ENCODE results near the gene TAF6. TPM values are rescaled to one million over a fixed set of nuclear protein-coding genes. Genes with fewer than 3 reads are reported as not detected.

TAF6 gene
- total RNA-seq, 1 donor from 2014 or later: 22.9 TPM

DNA sequence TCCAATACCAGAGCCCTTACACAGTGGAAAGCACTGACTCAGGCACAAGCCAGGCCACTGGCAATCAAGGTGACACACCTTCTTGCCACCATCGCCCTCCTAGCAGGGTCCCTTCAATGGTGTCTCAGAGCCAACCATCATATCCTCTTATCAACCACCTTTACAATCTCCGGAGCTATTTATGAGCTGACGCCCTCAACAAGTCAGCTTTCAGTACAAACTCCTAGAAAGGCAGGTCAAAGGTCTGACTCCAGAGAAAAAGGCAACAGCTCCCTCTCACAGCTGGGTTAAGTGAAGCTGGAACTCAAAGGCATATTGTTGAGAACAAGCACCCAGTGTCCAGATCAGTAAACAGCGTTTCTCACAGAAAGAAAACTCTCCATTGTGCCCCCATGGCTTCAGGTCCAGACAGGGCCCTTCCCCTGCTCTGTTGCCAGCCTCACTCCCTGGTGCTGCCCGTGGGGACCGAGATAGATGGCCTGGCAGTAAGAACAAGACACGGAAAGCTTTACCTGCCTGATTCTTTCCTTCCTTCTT lies 40.1 kb downstream of the TAF6 start:
- DNase-seq (ENCODE audit: low read depth) (no peak), FAIRE-seq (no peak)
- Histone ChIP-seq H3K4me3 (ENCODE audit: low read depth, low read length) (no peak overlapping the region), H3K27me3 (ENCODE audit: control insufficient read depth, insufficient read depth, low read length) (no peaks in the 10 kb centered on the region), H3K36me3 (ENCODE audit: control insufficient read depth, insufficient read depth, low read length) (peaks cover 20% of the 10 kb centered on the region)
- TF ChIP-seq, protein P1, sequence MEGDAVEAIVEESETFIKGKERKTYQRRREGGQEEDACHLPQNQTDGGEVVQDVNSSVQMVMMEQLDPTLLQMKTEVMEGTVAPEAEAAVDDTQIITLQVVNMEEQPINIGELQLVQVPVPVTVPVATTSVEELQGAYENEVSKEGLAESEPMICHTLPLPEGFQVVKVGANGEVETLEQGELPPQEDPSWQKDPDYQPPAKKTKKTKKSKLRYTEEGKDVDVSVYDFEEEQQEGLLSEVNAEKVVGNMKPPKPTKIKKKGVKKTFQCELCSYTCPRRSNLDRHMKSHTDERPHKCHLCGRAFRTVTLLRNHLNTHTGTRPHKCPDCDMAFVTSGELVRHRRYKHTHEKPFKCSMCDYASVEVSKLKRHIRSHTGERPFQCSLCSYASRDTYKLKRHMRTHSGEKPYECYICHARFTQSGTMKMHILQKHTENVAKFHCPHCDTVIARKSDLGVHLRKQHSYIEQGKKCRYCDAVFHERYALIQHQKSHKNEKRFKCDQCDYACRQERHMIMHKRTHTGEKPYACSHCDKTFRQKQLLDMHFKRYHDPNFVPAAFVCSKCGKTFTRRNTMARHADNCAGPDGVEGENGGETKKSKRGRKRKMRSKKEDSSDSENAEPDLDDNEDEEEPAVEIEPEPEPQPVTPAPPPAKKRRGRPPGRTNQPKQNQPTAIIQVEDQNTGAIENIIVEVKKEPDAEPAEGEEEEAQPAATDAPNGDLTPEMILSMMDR (IDR thresholded peaks at IDR 0.05; ENCODE audit: insufficient read depth, low read length, severe bottlenecking): no peak

DNA sequence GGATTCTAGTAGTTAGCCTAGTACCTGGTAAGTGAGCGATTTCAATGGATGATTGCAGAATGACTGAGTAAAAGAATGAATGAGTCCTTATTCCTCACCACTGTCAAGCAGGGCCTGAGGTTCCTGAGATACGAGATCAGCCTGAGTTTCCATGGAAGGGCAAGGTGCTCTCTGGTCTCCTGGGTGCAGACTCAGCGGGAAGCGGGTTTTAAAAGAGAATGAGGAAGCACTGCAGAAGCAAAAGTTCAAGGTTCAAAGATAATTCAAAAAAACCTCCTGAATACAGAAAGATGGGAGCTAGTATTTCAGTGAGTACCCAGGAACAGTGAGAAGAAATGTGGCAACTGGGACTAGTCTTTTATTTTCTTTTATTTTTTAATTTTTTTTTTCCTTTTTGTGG lies 42.0 kb downstream of the TAF6 start:
- no peak for FAIRE-seq
- no peaks in the 10 kb centered on the region for H3K27me3 ChIP-seq (ENCODE audit: control insufficient read depth, insufficient read depth, low read length)
- H3K4me3 ChIP-seq (ENCODE audit: low read depth, low read length): no peak overlapping the region
- peaks cover 34% of the 10 kb centered on the region for H3K36me3 ChIP-seq (ENCODE audit: control insufficient read depth, insufficient read depth, low read length)
- no peak for DNase-seq (ENCODE audit: low read depth)
- TF ChIP-seq, protein P1 (IDR thresholded peaks at IDR 0.05; ENCODE audit: insufficient read depth, low read length, severe bottlenecking): no peak

DNA sequence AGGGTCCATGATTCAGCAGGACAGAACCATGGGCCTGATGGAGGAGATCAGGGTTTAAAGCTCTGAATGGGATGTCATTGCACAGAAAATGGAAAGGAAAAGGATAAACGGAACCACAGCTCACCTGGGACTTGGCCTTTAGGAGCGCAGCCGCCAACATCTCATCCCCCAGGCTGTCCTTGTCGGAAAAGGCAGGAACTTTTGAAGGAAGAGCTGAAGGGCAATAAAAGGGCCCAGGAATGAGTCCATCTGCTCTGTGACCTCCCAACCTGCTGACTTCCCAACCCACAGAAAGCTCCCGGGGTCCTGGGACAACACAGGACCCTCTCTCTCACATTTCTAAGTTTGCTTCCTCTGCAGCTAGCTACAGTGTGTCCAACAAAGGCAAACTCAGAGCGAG lies 43.7 kb downstream of the TAF6 start:
- TF ChIP-seq, protein P1 (IDR thresholded peaks at IDR 0.05; ENCODE audit: insufficient read depth, low read length, severe bottlenecking): no peak
- Histone ChIP-seq H3K4me3 (ENCODE audit: low read depth, low read length) (no peak overlapping the region), H3K27me3 (ENCODE audit: control insufficient read depth, insufficient read depth, low read length) (no peaks in the 10 kb centered on the region), H3K36me3 (ENCODE audit: control insufficient read depth, insufficient read depth, low read length) (peaks cover 48% of the 10 kb centered on the region)
- FAIRE-seq (no peak), DNase-seq (ENCODE audit: low read depth) (no peak)

GRCh38 chr7:100074841-100075240 lies 44.3 kb downstream of the TAF6 start:
- TF ChIP-seq, protein P1 (IDR thresholded peaks at IDR 0.05; ENCODE audit: insufficient read depth, low read length, severe bottlenecking): no peak
- DNase-seq (ENCODE audit: low read depth) (no peak), FAIRE-seq (no peak)
- Histone ChIP-seq H3K4me3 (ENCODE audit: low read depth, low read length) (no peak overlapping the region), H3K36me3 (ENCODE audit: control insufficient read depth, insufficient read depth, low read length) (peaks cover 48% of the 10 kb centered on the region), H3K27me3 (ENCODE audit: control insufficient read depth, insufficient read depth, low read length) (no peaks in the 10 kb centered on the region)

GRCh38 chr7:100072462-100072861 lies 46.7 kb downstream of the TAF6 start:
- FAIRE-seq (no peak), DNase-seq (ENCODE audit: low read depth) (no peak)
- Histone ChIP-seq H3K36me3 (ENCODE audit: control insufficient read depth, insufficient read depth, low read length) (peaks cover 42% of the 10 kb centered on the region), H3K4me3 (ENCODE audit: low read depth, low read length) (no peak overlapping the region), H3K27me3 (ENCODE audit: control insufficient read depth, insufficient read depth, low read length) (no peaks in the 10 kb centered on the region)
- TF ChIP-seq, protein P1 (IDR thresholded peaks at IDR 0.05; ENCODE audit: insufficient read depth, low read length, severe bottlenecking): no peak
